AG04450 (cell line): ENCODE data around the gene ABHD11. TPM values are rescaled to one million over a fixed set of nuclear protein-coding genes. Genes with fewer than 3 reads are reported as not detected.

Source experiments
- CTCF ChIA-PET: fragments of 300-600, 350-600 bp; formaldehyde crosslinking; extraction: SDS; loops from one replicate; lab custom pipeline; 2022; ENCODE audit warnings: antibody characterized with exemption, inconsistent platforms; lab: Charles Lee
- POLR2A ChIA-PET: fragments of 350-600 bp; formaldehyde crosslinking; extraction: SDS; loops from one replicate; lab custom pipeline; 2021; ENCODE audit warnings: antibody characterized with exemption, inconsistent platforms; lab: Yijun Ruan, JAX
- DNase-seq: peaks from one replicate; pipeline ENCODE4 v3.0.0-alpha.2; 2011; ENCODE audit warnings: low read depth, low spot score
- H3K27ac ChIP-seq: one replicate; pipeline ENCODE4 v1.5.1; 2012; ENCODE audit warnings: low read depth, low read length, control low read depth
- H3K27me3 ChIP-seq: one replicate; pipeline ENCODE4 v1.6.0; 2012; ENCODE audit warnings: low read length; ENCODE audit not compliant: control insufficient read depth, insufficient read depth
- H3K4me3 ChIP-seq: 2 replicates; pipeline ENCODE4 v1.5.1; 2011; ENCODE audit warnings: mild to moderate bottlenecking, low read depth, low read length, control low read depth
- H3K9me3 ChIP-seq: 2 replicates; pipeline ENCODE4 v1.5.1; 2012; ENCODE audit warnings: low read length; ENCODE audit not compliant: control insufficient read depth, insufficient read depth
- polyA plus RNA-seq: library from polyadenylated mRNA; depleted of rRNA; stranded (reverse); fragments of >200 nt; gene quantifications from 2 replicates; pipeline ENCODE4 v1.2.3, GENCODE V29; 2011
- TF ChIP-seq, protein P1 (sequence below): IDR thresholded peaks from 2 replicates; pipeline ENCODE4 v1.5.1; 2011; ENCODE audit warnings: low read depth, low read length, control low read depth, inconsistent platforms

The ABHD11 gene
- polyA plus RNA-seq, 1 experiment, result 5.1 TPM

DNA sequence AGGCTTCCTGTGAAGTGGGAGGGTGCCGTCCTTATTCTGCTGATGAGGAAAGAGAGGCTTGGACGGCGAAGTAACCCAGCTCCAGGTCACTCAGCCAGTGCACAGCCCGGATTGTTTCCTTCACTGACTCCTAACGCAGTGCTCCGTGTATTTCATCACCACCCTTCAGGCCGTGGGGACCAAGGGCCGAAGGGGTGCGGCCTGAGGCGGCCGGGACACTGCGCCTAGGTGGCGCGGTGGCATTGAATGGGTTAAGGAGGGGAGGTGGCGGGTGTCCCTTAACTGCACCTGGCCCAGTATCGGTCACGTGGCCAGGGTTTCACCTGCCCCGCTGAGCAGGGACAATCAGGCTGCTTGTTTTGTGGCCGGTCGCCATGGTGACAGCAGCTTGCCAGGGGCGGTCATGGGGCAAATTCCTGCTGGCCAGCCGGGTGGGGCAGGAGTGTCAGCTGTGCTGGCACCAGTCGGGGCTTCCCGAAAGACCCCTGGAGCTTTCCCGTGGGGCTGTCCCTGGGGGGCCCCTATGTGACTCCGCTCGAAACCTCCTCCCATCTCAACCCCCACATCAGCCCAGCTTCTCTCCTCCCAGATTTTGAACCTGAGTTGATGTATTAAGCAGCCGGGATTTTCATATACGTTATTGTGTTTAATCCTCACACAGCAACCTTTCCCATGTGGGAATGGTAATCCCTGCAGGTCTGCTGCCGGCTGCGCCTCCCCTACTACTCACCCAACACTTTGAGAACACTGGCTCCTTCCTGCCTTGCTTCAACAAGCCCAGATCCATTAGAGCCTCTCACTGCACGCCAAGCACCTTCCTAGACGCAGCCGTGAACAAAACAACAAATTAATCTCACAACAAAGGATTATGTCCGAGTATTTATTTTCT is 4.4 kb upstream of the ABHD11 start:
- TF ChIP-seq, protein P1, sequence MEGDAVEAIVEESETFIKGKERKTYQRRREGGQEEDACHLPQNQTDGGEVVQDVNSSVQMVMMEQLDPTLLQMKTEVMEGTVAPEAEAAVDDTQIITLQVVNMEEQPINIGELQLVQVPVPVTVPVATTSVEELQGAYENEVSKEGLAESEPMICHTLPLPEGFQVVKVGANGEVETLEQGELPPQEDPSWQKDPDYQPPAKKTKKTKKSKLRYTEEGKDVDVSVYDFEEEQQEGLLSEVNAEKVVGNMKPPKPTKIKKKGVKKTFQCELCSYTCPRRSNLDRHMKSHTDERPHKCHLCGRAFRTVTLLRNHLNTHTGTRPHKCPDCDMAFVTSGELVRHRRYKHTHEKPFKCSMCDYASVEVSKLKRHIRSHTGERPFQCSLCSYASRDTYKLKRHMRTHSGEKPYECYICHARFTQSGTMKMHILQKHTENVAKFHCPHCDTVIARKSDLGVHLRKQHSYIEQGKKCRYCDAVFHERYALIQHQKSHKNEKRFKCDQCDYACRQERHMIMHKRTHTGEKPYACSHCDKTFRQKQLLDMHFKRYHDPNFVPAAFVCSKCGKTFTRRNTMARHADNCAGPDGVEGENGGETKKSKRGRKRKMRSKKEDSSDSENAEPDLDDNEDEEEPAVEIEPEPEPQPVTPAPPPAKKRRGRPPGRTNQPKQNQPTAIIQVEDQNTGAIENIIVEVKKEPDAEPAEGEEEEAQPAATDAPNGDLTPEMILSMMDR, result no peak
- H3K27ac ChIP-seq, result no peak overlapping the region
- H3K9me3 ChIP-seq, result no peaks in the 10 kb centered on the region; the same call in 1 of the 2 replicates
- POLR2A ChIA-PET, result no interaction called here
- no peak for DNase-seq
- CTCF ChIA-PET, result no interaction called here
- H3K27me3 ChIP-seq, result no peaks in the 10 kb centered on the region
- no peak overlapping the region for H3K4me3 ChIP-seq

DNA sequence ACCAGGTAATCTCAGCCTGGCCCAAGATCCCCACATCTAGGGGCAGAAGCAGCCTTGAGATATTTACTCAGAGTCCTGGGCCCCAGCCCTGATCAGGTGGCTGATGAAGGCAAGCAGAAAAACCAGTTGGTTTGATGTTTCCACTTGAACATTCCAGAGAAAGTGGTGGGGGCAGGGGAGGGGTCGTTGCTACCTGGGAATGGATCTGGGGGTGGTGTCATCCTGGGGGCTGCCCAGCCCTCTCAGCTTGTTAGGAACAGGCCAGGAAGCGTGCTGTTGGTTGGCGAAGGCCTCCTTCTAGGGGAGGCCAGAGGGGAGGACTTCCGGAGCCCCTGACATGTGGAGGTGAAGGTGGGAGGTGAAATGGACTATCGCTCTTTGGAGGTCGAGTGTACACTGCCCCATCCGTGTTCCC is 3.7 kb upstream of the ABHD11 start:
- no peak overlapping the region for H3K4me3 ChIP-seq
- H3K27me3 ChIP-seq, result no peaks in the 10 kb centered on the region
- no peak overlapping the region for H3K27ac ChIP-seq
- ChIA-PET CTCF (no interaction called here), POLR2A (no interaction called here)
- DNase-seq, result no peak
- TF ChIP-seq, protein P1, result no peak
- H3K9me3 ChIP-seq, result no peaks in the 10 kb centered on the region; the same call in 1 of the 2 replicates

DNA sequence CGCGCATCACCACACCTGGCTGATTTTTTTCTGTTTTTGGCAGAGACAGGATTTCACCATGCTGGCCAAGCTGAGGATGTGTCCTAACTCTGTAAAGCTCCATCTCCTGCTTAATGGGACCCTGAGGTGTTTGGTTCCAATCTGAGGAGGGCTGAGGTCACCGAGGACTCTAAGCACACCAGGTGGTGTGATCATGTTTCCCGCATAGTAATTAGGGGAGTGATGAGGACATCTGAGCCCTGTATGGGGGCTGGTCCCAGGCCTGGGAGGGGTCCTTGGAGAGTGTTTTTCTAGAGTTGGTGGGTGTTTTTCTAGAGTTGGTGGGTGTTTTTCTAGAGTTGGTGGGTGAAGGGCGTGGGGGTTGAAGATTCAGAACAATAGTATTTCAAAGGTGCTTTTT is 3.0 kb upstream of the ABHD11 start:
- ChIA-PET CTCF (no interaction called here), POLR2A (interaction anchor here (0.7 kb wide), 1 partner anchor 212 kb away, joined by 4 read pairs; no protein-coding TSS in a partner anchor)
- no peak for DNase-seq
- no peak overlapping the region for H3K4me3 ChIP-seq
- TF ChIP-seq, protein P1, result no peak
- no peaks in the 10 kb centered on the region for H3K27me3 ChIP-seq
- H3K9me3 ChIP-seq, result no peaks in the 10 kb centered on the region; the same call in 1 of the 2 replicates
- no peak overlapping the region for H3K27ac ChIP-seq

DNA sequence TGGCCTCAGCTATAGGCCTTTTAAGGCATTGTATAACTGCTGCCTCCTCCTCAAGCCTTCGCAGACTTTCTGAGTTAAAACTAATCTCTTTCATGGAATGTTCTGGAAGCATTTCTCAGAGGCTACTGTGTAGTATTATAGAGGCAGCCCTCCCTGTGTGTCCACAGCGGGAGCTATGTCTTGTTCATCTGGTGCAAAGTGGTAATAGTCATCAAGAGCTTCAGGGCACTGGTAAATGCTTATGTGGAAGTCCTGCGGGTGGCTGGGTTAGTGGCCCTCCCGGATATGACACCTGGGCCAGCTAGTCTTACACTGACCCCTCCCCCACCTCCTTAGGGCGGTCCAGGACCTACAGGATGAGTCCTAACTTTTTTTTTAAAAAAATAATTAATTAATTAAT is 2.2 kb upstream of the ABHD11 start:
- TF ChIP-seq, protein P1, result no peak
- ChIA-PET CTCF (no interaction called here), POLR2A (interaction anchor here (0.7 kb wide), 1 partner anchor 113 kb away, joined by 4 read pairs; no protein-coding TSS in a partner anchor)

DNA sequence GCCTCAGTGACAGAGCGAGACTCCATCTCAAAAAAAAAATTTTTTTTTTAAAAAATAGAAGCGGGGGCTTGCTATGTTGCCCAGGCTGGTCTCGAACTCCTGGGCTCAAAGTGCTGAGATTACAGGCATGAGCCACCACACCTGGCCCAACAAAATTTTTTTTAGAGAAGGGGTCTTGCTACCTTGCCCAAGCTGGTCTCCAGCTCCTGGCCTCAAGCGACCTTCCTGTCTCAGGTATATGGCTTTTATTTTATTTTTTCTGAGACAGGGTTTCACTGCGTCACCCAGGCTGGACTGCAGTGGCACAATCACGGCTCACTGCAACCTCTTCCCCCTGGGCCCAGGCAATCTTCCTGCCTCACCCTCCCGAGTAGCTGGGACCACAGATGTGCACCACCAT is 1.6 kb upstream of the ABHD11 start:
- no peak for DNase-seq
- no peaks in the 10 kb centered on the region; the same call in 1 of the 2 replicates for H3K9me3 ChIP-seq
- no peak overlapping the region for H3K27ac ChIP-seq
- H3K27me3 ChIP-seq, result no peaks in the 10 kb centered on the region
- ChIA-PET CTCF (no interaction called here), POLR2A (interaction anchor here (0.7 to 1.1 kb wide), 2 partner anchors 16 to 113 kb away, joined by 4 to 12 read pairs; no protein-coding TSS in a partner anchor)
- TF ChIP-seq, protein P1, result no peak
- H3K4me3 ChIP-seq, result no peak overlapping the region

More for the DNA sequence above, 2.2 kb upstream of the ABHD11 start:
- Histone ChIP-seq H3K27me3 (no peaks in the 10 kb centered on the region), H3K9me3 (no peaks in the 10 kb centered on the region; the same call in 1 of the 2 replicates), H3K27ac (no peak overlapping the region), H3K4me3 (no peak overlapping the region)
- no peak for DNase-seq
